Activated naive CD8-positive, alpha-beta T cell treated with anti-CD3 and anti-CD28 coated beads, Interleukin-2, amount 50 U/mL, for 24 hours (primary cell): ENCODE results near the gene SH3RF1.

Experiments used
- ATAC-seq: fragments of 150-1000 bp; cut with Tn5 transposase; one replicate; pipeline ENCODE4 v1.10.0; 2021
- DNase-seq: peaks from one replicate; pipeline ENCODE4 v3.0.0; 2021
- H3K27ac Mint-ChIP-seq: one replicate; pipeline ENCODE4 v1.8.0; 2021; ENCODE audit warnings: mild to moderate bottlenecking, mixed read lengths
- H3K27me3 Mint-ChIP-seq: one replicate; pipeline ENCODE4 v1.8.0; 2021; ENCODE audit warnings: mixed read lengths
- H3K36me3 Mint-ChIP-seq: one replicate; pipeline ENCODE4 v1.8.0; 2021; ENCODE audit warnings: low read depth, mixed read lengths
- H3K4me1 Mint-ChIP-seq: one replicate; pipeline ENCODE4 v1.8.0; 2021; ENCODE audit warnings: mixed read lengths
- H3K4me3 Mint-ChIP-seq: one replicate; pipeline ENCODE4 v1.8.0; 2021; ENCODE audit warnings: mild to moderate bottlenecking, moderate library complexity, mixed read lengths
- H3K9me3 Mint-ChIP-seq: one replicate; pipeline ENCODE4 v1.8.0; 2021; ENCODE audit warnings: mixed read lengths

SH3RF1 gene

GRCh38 chr4:169231647-169232262, 39.0 kb downstream of the SH3RF1 start:
- Mint-ChIP-seq H3K9me3 (no peaks in the 10 kb centered on the region), H3K4me3 (no peak overlapping the region), H3K27me3 (peaks cover 4% of the 10 kb centered on the region), H3K36me3 (no peaks in the 10 kb centered on the region), H3K27ac (no peak overlapping the region), H3K4me1 (peaks cover 2% of the 10 kb centered on the region)
- no peak for DNase-seq
- ATAC-seq = no peak

- Mint-ChIP-seq H3K36me3 (no peaks in the 10 kb centered on the region), H3K4me3 (no peak overlapping the region), H3K27ac (no peak overlapping the region), H3K9me3 (no peaks in the 10 kb centered on the region), H3K27me3 (peaks cover 4% of the 10 kb centered on the region), H3K4me1 (peaks cover 4% of the 10 kb centered on the region)
- DNase-seq (no peak), ATAC-seq (no peak)
These were observed 41.2 kb downstream of the SH3RF1 start for GRCh38 chr4:169229571-169230028.

- DNase-seq (no peak), ATAC-seq (no peak)
- H3K27ac Mint-ChIP-seq = no peak overlapping the region
- H3K27me3 Mint-ChIP-seq = no peaks in the 10 kb centered on the region
- no peak overlapping the region for H3K4me3 Mint-ChIP-seq
- no peaks in the 10 kb centered on the region for H3K9me3 Mint-ChIP-seq
- no peaks in the 10 kb centered on the region for H3K36me3 Mint-ChIP-seq
- H3K4me1 Mint-ChIP-seq = peaks cover 3% of the 10 kb centered on the region
These were observed 42.7 kb downstream of the SH3RF1 start for GRCh38 chr4:169228076-169228475.

GRCh38 chr4:169226565-169226964, 44.2 kb downstream of the SH3RF1 start:
- DNase-seq = no peak
- no peak for ATAC-seq
- no peaks in the 10 kb centered on the region for H3K9me3 Mint-ChIP-seq
- H3K27ac Mint-ChIP-seq = no peak overlapping the region
- H3K27me3 Mint-ChIP-seq = no peaks in the 10 kb centered on the region
- no peaks in the 10 kb centered on the region for H3K36me3 Mint-ChIP-seq
- H3K4me1 Mint-ChIP-seq = peaks cover 3% of the 10 kb centered on the region
- H3K4me3 Mint-ChIP-seq = no peak overlapping the region

GRCh38 chr4:169225812-169226211, 44.9 kb downstream of the SH3RF1 start:
- Mint-ChIP-seq H3K27ac (no peak overlapping the region), H3K4me3 (no peak overlapping the region), H3K27me3 (no peaks in the 10 kb centered on the region), H3K4me1 (peaks cover 3% of the 10 kb centered on the region), H3K36me3 (no peaks in the 10 kb centered on the region), H3K9me3 (no peaks in the 10 kb centered on the region)
- peak; percentile 52 for ATAC-seq
- no peak for DNase-seq

GRCh38 chr4:169225058-169225751, 45.6 kb downstream of the SH3RF1 start:
- DNase-seq (no peak), ATAC-seq (peak; percentile 88)
- Mint-ChIP-seq H3K27me3 (no peaks in the 10 kb centered on the region), H3K27ac (no peak overlapping the region), H3K9me3 (no peaks in the 10 kb centered on the region), H3K36me3 (no peaks in the 10 kb centered on the region), H3K4me1 (peaks cover 3% of the 10 kb centered on the region), H3K4me3 (no peak overlapping the region)

GRCh38 chr4:169222761-169223160, 48.0 kb downstream of the SH3RF1 start:
- Mint-ChIP-seq H3K36me3 (no peaks in the 10 kb centered on the region), H3K27ac (no peak overlapping the region), H3K4me3 (no peak overlapping the region), H3K4me1 (peaks cover 3% of the 10 kb centered on the region), H3K9me3 (no peaks in the 10 kb centered on the region), H3K27me3 (no peaks in the 10 kb centered on the region)
- DNase-seq = no peak
- no peak for ATAC-seq

- Mint-ChIP-seq H3K4me3 (no peak overlapping the region), H3K9me3 (no peaks in the 10 kb centered on the region), H3K27ac (no peak overlapping the region), H3K36me3 (no peaks in the 10 kb centered on the region), H3K4me1 (peaks cover 3% of the 10 kb centered on the region), H3K27me3 (no peaks in the 10 kb centered on the region)
- DNase-seq = no peak
- ATAC-seq = no peak
These were observed 49.1 kb downstream of the SH3RF1 start for GRCh38 chr4:169221662-169222061.

- no peak overlapping the region for H3K4me3 Mint-ChIP-seq
- H3K27ac Mint-ChIP-seq = no peak overlapping the region
- H3K27me3 Mint-ChIP-seq = no peaks in the 10 kb centered on the region
- H3K9me3 Mint-ChIP-seq = no peaks in the 10 kb centered on the region
- ATAC-seq (no peak), DNase-seq (no peak)
- H3K4me1 Mint-ChIP-seq = no peaks in the 10 kb centered on the region
- no peaks in the 10 kb centered on the region for H3K36me3 Mint-ChIP-seq
These were observed 49.8 kb downstream of the SH3RF1 start for GRCh38 chr4:169220854-169221411.

GRCh38 chr4:169220447-169220846, 50.3 kb downstream of the SH3RF1 start:
- no peak for ATAC-seq
- Mint-ChIP-seq H3K36me3 (no peaks in the 10 kb centered on the region), H3K4me1 (no peaks in the 10 kb centered on the region)

GRCh38 chr4:169219440-169219839, 51.3 kb downstream of the SH3RF1 start:
- H3K27ac Mint-ChIP-seq = no peak overlapping the region
- H3K4me1 Mint-ChIP-seq = no peaks in the 10 kb centered on the region
- no peak overlapping the region for H3K4me3 Mint-ChIP-seq
- peaks cover 2% of the 10 kb centered on the region for H3K9me3 Mint-ChIP-seq
- no peaks in the 10 kb centered on the region for H3K27me3 Mint-ChIP-seq
- H3K36me3 Mint-ChIP-seq = no peaks in the 10 kb centered on the region
- ATAC-seq (no peak), DNase-seq (no peak)

More at GRCh38 chr4:169220447-169220846, 50.3 kb downstream of the SH3RF1 start:
- H3K4me3 Mint-ChIP-seq = no peak overlapping the region
- H3K9me3 Mint-ChIP-seq = no peaks in the 10 kb centered on the region
- H3K27me3 Mint-ChIP-seq = no peaks in the 10 kb centered on the region
- H3K27ac Mint-ChIP-seq = no peak overlapping the region
- DNase-seq = no peak

GRCh38 chr4:169215656-169216055, 55.1 kb downstream of the SH3RF1 start:
- Mint-ChIP-seq H3K4me3 (no peak overlapping the region), H3K27me3 (peaks cover 2% of the 10 kb centered on the region), H3K27ac (no peak overlapping the region), H3K36me3 (no peaks in the 10 kb centered on the region), H3K9me3 (peaks cover 12% of the 10 kb centered on the region), H3K4me1 (peaks cover under 1% of the 10 kb centered on the region)
- ATAC-seq = no peak
- DNase-seq = no peak

GRCh38 chr4:169212981-169213380, 57.8 kb downstream of the SH3RF1 start:
- ATAC-seq = no peak
- H3K36me3 Mint-ChIP-seq = no peaks in the 10 kb centered on the region
- H3K9me3 Mint-ChIP-seq = peaks cover 16% of the 10 kb centered on the region

GRCh38 chr4:169210504-169211118, 60.1 kb downstream of the SH3RF1 start:
- Mint-ChIP-seq H3K36me3 (no peaks in the 10 kb centered on the region), H3K27ac (no peak overlapping the region)

More at GRCh38 chr4:169212981-169213380, 57.8 kb downstream of the SH3RF1 start:
- peaks cover 4% of the 10 kb centered on the region for H3K4me1 Mint-ChIP-seq
- no peak for DNase-seq
- H3K4me3 Mint-ChIP-seq = no peak overlapping the region
- H3K27me3 Mint-ChIP-seq = peaks cover 2% of the 10 kb centered on the region
- no peak overlapping the region for H3K27ac Mint-ChIP-seq

More at GRCh38 chr4:169210504-169211118, 60.1 kb downstream of the SH3RF1 start:
- Mint-ChIP-seq H3K9me3 (peaks cover 16% of the 10 kb centered on the region), H3K4me1 (peaks cover 4% of the 10 kb centered on the region), H3K4me3 (no peak overlapping the region), H3K27me3 (peaks cover 2% of the 10 kb centered on the region)
- ATAC-seq (no peak), DNase-seq (no peak)
